Tibial artery (tissue), 4 donors: ENCODE results near the gene GALNTL6.

Source experiments
- DNase-seq, 2 donors: peaks; one replicate each; pipeline ENCODE4 v3.0.0-alpha.2; 2019
- H3K27ac ChIP-seq, 2 donors: fragments of 200-600 bp; sonication (generic) in 1 of 2; 1 replicate in 1 of 2; 2 replicates in 1 of 2; pipeline ENCODE4 v1.5.1; 2018 to 2019; ENCODE audit warnings: mild to moderate bottlenecking in 1 of 2
- H3K27me3 ChIP-seq, 2 donors: fragments of 200-600 bp; sonication (generic) in 1 of 2; one replicate each; pipeline versions ENCODE4 v1.5.1 to v1.6.0; 2016 to 2019
- H3K36me3 ChIP-seq, 3 donors: fragments of 200-600 bp; sonication (generic) in 2 of 3; one replicate each; pipeline ENCODE4 v1.5.1; 2016 to 2019; ENCODE audit warnings: mild to moderate bottlenecking in 2 of 3
- H3K4me1 ChIP-seq, 4 donors: fragments of 200-600 bp; sonication (generic) in 2 of 4; 1 replicate in 3 of 4; 2 replicates in 1 of 4; pipeline ENCODE4 v1.5.1; 2016 to 2019
- H3K4me3 ChIP-seq, 2 donors: fragments of 200-600 bp; sonication (generic) in 1 of 2; 1 replicate in 1 of 2; 2 replicates in 1 of 2; pipeline ENCODE4 v1.5.1; 2018 to 2019; ENCODE audit warnings: mild to moderate bottlenecking in 2 of 2
- H3K9me3 ChIP-seq, 3 donors: fragments of 200-600 bp; sonication (generic) in 1 of 3; one replicate each; pipeline ENCODE4 v1.5.1; 2016 to 2019
- CTCF ChIP-seq, 2 experiments: fragments of 200-600 bp in 1 of 2; fragments of 450-650 bp in 1 of 2; IDR thresholded peaks; one replicate each; pipeline ENCODE4 v1.5.1; 2017 to 2019; ENCODE audit warnings: antibody characterized with exemption in 2 of 2, mild to moderate bottlenecking in 1 of 2, moderate library complexity in 1 of 2
- intact Hi-C: fragments of 100-400 bp; cut with DNase I; formaldehyde crosslinking; loops from one replicate; pipeline ENCODE4 v1.15.0; 2023; ENCODE audit warnings: low total_unique reads

The GALNTL6 gene

GRCh38 chr4:171940656-171941055 is 127.5 kb downstream of the GALNTL6 start:
- Histone ChIP-seq H3K27me3 (no peaks in the 10 kb centered on the region), H3K9me3 (no peaks in the 10 kb centered on the region), H3K4me3 (no peak overlapping the region), H3K4me1 (no peaks in the 10 kb centered on the region), H3K27ac (no peak overlapping the region), H3K36me3 (no peaks in the 10 kb centered on the region)
- intact Hi-C loops, result no loop called here
- DNase-seq, result no peak
- no peak for TF ChIP-seq CTCF (IDR thresholded peaks at IDR 0.05)

- DNase-seq, result no peak
These were observed 134.2 kb downstream of the GALNTL6 start for GRCh38 chr4:171947400-171947799.

GRCh38 chr4:171948038-171948437 is 134.8 kb downstream of the GALNTL6 start:
- no peak for TF ChIP-seq CTCF (IDR thresholded peaks at IDR 0.05)
- DNase-seq, result no peak
- intact Hi-C loops, result no loop called here

More at GRCh38 chr4:171947400-171947799, 134.2 kb downstream of the GALNTL6 start:
- intact Hi-C loops, result no loop called here
- Histone ChIP-seq H3K4me1 (no peaks in the 10 kb centered on the region), H3K27me3 (no peaks in the 10 kb centered on the region), H3K27ac (no peak overlapping the region), H3K36me3 (no peaks in the 10 kb centered on the region), H3K4me3 (no peak overlapping the region), H3K9me3 (no peaks in the 10 kb centered on the region)
- TF ChIP-seq CTCF (IDR thresholded peaks at IDR 0.05), result no peak

GRCh38 chr4:171954650-171955049 is 141.4 kb downstream of the GALNTL6 start:
- H3K36me3 ChIP-seq, result no peaks in the 10 kb centered on the region
- no peaks in the 10 kb centered on the region for H3K4me1 ChIP-seq
- H3K9me3 ChIP-seq, result no peaks in the 10 kb centered on the region
- intact Hi-C loops, result no loop called here
- no peak overlapping the region for H3K27ac ChIP-seq
- no peak for DNase-seq
- no peak overlapping the region for H3K4me3 ChIP-seq
- H3K27me3 ChIP-seq, result no peaks in the 10 kb centered on the region
- TF ChIP-seq CTCF (IDR thresholded peaks at IDR 0.05), result no peak

More at GRCh38 chr4:171948038-171948437, 134.8 kb downstream of the GALNTL6 start:
- H3K27ac ChIP-seq, result no peak overlapping the region
- H3K4me1 ChIP-seq, result no peaks in the 10 kb centered on the region
- H3K27me3 ChIP-seq, result no peaks in the 10 kb centered on the region
- no peak overlapping the region for H3K4me3 ChIP-seq
- H3K36me3 ChIP-seq, result no peaks in the 10 kb centered on the region
- H3K9me3 ChIP-seq, result no peaks in the 10 kb centered on the region

- Histone ChIP-seq H3K4me1 (no peaks in the 10 kb centered on the region), H3K4me3 (no peak overlapping the region), H3K27me3 (no peaks in the 10 kb centered on the region), H3K9me3 (no peaks in the 10 kb centered on the region), H3K36me3 (no peaks in the 10 kb centered on the region), H3K27ac (no peak overlapping the region)
- TF ChIP-seq CTCF (IDR thresholded peaks at IDR 0.05), result no peak
- DNase-seq, result no peak
- intact Hi-C loops, result no loop called here
These were observed 143.5 kb downstream of the GALNTL6 start for GRCh38 chr4:171956678-171957077.

GRCh38 chr4:171962110-171962509 is 148.9 kb downstream of the GALNTL6 start:
- no peak for DNase-seq
- H3K27me3 ChIP-seq, result no peaks in the 10 kb centered on the region
- intact Hi-C loops, result no loop called here
- TF ChIP-seq CTCF (IDR thresholded peaks at IDR 0.05), result no peak
- no peak overlapping the region for H3K27ac ChIP-seq
- H3K9me3 ChIP-seq, result no peaks in the 10 kb centered on the region
- no peak overlapping the region for H3K4me3 ChIP-seq
- no peaks in the 10 kb centered on the region for H3K36me3 ChIP-seq
- no peaks in the 10 kb centered on the region for H3K4me1 ChIP-seq
